ENCODE data around the gene ZNF283. TPM values are rescaled to one million over a fixed set of nuclear protein-coding genes. Genes with fewer than 3 reads are reported as not detected.

ZNF283 gene
- total RNA-seq, 1 donor = 13.4 TPM

- no peaks in the 10 kb centered on the region for H3K27me3 ChIP-seq (ENCODE audit: insufficient read depth, low read length)
- no peaks in the 10 kb centered on the region for H3K4me1 ChIP-seq (ENCODE audit: insufficient read depth, low read length)
- DNase-seq (ENCODE audit: insufficient read length, low spot score, missing footprints) = no peak
- peaks cover 74% of the 10 kb centered on the region for H3K36me3 ChIP-seq (ENCODE audit: insufficient read depth, low read length)
- no peak overlapping the region for H2AFZ ChIP-seq (ENCODE audit: low read length)
- H3K27ac ChIP-seq (ENCODE audit: low read depth, low read length) = no peak overlapping the region
- H3K4me3 ChIP-seq (ENCODE audit: insufficient read depth, low read length) = no peak overlapping the region
- H3K79me2 ChIP-seq (ENCODE audit: insufficient read depth, low read length) = no peaks in the 10 kb centered on the region
- TF ChIP-seq CTCF (IDR thresholded peaks at IDR 0.05; ENCODE audit: extremely low read depth, low read depth, low read length) = no peak
- no peaks in the 10 kb centered on the region for H4K20me1 ChIP-seq (ENCODE audit: insufficient read depth, low read length)
- H3K9me3 ChIP-seq (ENCODE audit: low read depth, low read length) = peaks cover 35% of the 10 kb centered on the region
- no peak overlapping the region for H3K4me2 ChIP-seq (ENCODE audit: insufficient read depth, low read length)
Observed at GRCh38 chr19:43842007-43842406, 14.9 kb downstream of the ZNF283 start.

- H3K27ac ChIP-seq (ENCODE audit: low read depth, low read length) = no peak overlapping the region
- H3K4me3 ChIP-seq (ENCODE audit: insufficient read depth, low read length) = no peak overlapping the region
- no peak overlapping the region for H2AFZ ChIP-seq (ENCODE audit: low read length)
- H3K4me2 ChIP-seq (ENCODE audit: insufficient read depth, low read length) = no peak overlapping the region
- DNase-seq (ENCODE audit: insufficient read length, low spot score, missing footprints) = no peak
- peaks cover 55% of the 10 kb centered on the region for H3K36me3 ChIP-seq (ENCODE audit: insufficient read depth, low read length)
- peaks cover 52% of the 10 kb centered on the region for H3K9me3 ChIP-seq (ENCODE audit: low read depth, low read length)
- H3K79me2 ChIP-seq (ENCODE audit: insufficient read depth, low read length) = no peaks in the 10 kb centered on the region
- H3K27me3 ChIP-seq (ENCODE audit: insufficient read depth, low read length) = no peaks in the 10 kb centered on the region
- no peaks in the 10 kb centered on the region for H4K20me1 ChIP-seq (ENCODE audit: insufficient read depth, low read length)
- no peaks in the 10 kb centered on the region for H3K4me1 ChIP-seq (ENCODE audit: insufficient read depth, low read length)
- TF ChIP-seq CTCF (IDR thresholded peaks at IDR 0.05; ENCODE audit: extremely low read depth, low read depth, low read length) = no peak
Observed at GRCh38 chr19:43847246-43847645, 20.1 kb downstream of the ZNF283 start.

GRCh38 chr19:43847884-43848283, 20.8 kb downstream of the ZNF283 start:
- H3K4me1 ChIP-seq (ENCODE audit: insufficient read depth, low read length) = no peaks in the 10 kb centered on the region
- H3K79me2 ChIP-seq (ENCODE audit: insufficient read depth, low read length) = no peaks in the 10 kb centered on the region
- no peak overlapping the region for H2AFZ ChIP-seq (ENCODE audit: low read length)
- no peak overlapping the region for H3K4me3 ChIP-seq (ENCODE audit: insufficient read depth, low read length)
- H3K9me3 ChIP-seq (ENCODE audit: low read depth, low read length) = peaks cover 46% of the 10 kb centered on the region
- no peaks in the 10 kb centered on the region for H4K20me1 ChIP-seq (ENCODE audit: insufficient read depth, low read length)
- no peak overlapping the region for H3K27ac ChIP-seq (ENCODE audit: low read depth, low read length)
- H3K27me3 ChIP-seq (ENCODE audit: insufficient read depth, low read length) = no peaks in the 10 kb centered on the region
- peaks cover 49% of the 10 kb centered on the region for H3K36me3 ChIP-seq (ENCODE audit: insufficient read depth, low read length)
- H3K4me2 ChIP-seq (ENCODE audit: insufficient read depth, low read length) = no peak overlapping the region
- DNase-seq (ENCODE audit: insufficient read length, low spot score, missing footprints) = no peak
- TF ChIP-seq CTCF (IDR thresholded peaks at IDR 0.05; ENCODE audit: extremely low read depth, low read depth, low read length) = no peak

- Histone ChIP-seq H3K4me2 (ENCODE audit: insufficient read depth, low read length) (no peak overlapping the region), H4K20me1 (ENCODE audit: insufficient read depth, low read length) (no peaks in the 10 kb centered on the region), H3K36me3 (ENCODE audit: insufficient read depth, low read length) (peaks cover 39% of the 10 kb centered on the region), H3K4me1 (ENCODE audit: insufficient read depth, low read length) (no peaks in the 10 kb centered on the region), H3K4me3 (ENCODE audit: insufficient read depth, low read length) (no peak overlapping the region), H2AFZ (ENCODE audit: low read length) (no peak overlapping the region), H3K27me3 (ENCODE audit: insufficient read depth, low read length) (no peaks in the 10 kb centered on the region), H3K27ac (ENCODE audit: low read depth, low read length) (no peak overlapping the region), H3K9me3 (ENCODE audit: low read depth, low read length) (peaks cover 45% of the 10 kb centered on the region), H3K79me2 (ENCODE audit: insufficient read depth, low read length) (no peaks in the 10 kb centered on the region)
- TF ChIP-seq CTCF (IDR thresholded peaks at IDR 0.05; ENCODE audit: extremely low read depth, low read depth, low read length) = no peak
- DNase-seq (ENCODE audit: insufficient read length, low spot score, missing footprints) = no peak
Observed at GRCh38 chr19:43848821-43849220, 21.7 kb downstream of the ZNF283 start.

Measured in osteoblast (primary cell).